HG02642 (cell line): ENCODE results near the gene NDUFV1.
"Not testable (repeated sequence)": the region's sequence is repeated elsewhere in the genome, so short reads cannot be mapped to it uniquely, and the experiment has no call there.

Experiments
- ATAC-seq: cut with Tn5 transposase; IDR thresholded peaks from one replicate; pipeline ENCODE4 v1.9.1; 2021; ENCODE audit warnings: mild to moderate bottlenecking; ENCODE audit not compliant: unreplicated experiment, poor library complexity

NDUFV1 gene

DNA sequence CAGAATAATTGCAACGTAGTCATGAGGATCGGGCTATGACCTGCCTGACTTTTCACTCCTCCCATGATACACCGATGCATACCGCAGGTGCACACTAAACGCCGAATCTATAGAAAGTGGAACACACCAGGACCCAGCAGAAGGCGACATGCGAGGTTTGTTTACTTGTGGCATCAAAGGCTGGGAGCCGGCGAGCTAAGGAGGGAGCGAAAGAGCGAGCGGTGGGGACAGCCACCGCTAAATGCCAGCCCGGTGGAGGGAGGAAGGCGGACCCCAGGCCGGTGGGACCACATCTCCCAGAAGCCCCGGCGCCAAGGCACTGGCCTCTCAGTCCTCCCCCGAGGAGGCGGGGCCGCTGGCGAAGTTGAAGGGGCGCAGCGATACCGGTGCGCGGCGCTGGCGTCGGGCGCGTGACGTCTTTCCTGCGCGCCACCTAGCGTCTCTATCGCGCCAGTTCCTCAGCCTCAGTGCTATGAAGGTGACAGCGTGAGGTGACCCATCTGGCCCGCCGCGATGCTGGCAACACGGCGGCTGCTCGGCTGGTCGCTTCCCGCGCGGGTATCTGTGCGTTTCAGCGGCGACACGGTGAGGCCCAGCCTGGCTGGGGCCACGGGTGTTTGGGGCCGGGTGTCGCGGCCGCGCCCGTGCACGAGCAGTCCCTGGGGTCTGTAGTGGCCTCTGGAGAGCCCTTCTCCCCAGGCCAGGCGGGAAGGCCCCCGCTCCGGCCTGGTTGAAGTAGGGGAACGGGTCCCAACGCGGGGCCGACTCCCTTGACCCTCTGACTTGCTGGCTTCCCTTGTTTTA is at the start of gene NDUFV1:
Gene NDUFV1, plus strand, starts transcription at position 445 of the 804 bp plus-strand sequence. Its CDS starts 69 bp downstream, at position 514.
- peak; percentile 96 for ATAC-seq

DNA sequence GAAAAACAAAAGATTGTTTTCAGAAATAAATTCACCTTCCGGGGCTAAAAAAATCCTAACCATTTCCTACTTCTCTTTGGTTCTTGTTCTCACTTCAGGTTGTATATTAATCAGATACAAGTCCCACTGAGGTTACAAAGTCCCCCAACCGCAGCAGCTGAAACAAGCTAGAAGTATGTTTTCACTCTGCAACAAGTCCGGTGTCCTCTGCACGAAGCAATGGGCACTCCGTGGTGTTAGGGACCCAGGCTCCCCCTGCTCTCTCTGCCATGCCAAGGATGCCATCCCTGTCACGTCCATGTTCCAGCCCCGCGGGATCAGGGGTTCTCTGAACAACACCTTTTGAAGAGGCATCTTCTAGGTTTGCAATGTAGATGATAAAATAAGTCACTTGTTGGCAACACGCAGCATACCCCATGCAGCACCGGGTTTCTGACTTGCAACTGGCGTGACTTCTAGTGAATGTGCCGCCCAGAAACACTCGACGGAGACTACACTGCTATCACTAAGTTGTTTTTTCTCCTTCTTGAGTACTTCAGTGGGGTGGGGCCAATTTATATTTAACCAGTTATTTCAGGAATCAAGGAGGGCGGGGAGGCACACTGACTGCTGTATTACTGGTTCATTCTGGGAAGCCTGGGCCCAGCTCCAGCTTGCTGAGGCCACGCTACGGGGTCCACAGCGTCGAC is 48.5 kb upstream of the NDUFV1 start:
- peak; percentile 46 for ATAC-seq

DNA sequence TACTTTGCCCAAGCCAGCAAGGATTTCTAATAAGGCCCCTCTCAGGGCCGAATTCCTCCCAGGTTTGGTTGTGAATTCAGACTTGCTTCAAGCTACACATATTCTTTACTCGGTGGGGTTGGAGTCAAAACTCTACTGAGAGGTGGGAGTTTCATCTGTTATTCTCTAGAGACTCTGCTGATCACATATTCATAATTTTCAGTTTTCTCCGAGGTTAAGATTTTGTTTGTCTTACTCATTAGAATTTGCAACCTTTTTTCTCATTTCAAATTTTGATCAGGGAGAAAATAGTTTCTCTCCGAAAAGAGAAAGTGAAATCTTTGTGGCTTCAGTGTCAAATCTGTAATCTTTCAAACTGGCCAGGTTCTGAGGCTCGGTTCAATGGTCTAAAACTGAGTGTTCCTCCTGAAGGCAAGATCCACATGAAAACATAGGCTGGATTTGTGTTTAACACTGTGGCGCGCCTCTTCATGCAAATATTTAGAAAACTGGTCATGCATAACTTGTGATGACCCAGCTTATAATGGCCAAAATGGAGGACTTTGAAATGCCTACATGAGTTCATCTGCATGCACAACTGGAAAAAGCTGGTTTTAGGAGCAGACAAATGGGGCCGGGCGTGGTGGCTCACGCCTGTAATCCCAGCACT is 44.6 kb upstream of the NDUFV1 start:
- ATAC-seq: no peak

DNA sequence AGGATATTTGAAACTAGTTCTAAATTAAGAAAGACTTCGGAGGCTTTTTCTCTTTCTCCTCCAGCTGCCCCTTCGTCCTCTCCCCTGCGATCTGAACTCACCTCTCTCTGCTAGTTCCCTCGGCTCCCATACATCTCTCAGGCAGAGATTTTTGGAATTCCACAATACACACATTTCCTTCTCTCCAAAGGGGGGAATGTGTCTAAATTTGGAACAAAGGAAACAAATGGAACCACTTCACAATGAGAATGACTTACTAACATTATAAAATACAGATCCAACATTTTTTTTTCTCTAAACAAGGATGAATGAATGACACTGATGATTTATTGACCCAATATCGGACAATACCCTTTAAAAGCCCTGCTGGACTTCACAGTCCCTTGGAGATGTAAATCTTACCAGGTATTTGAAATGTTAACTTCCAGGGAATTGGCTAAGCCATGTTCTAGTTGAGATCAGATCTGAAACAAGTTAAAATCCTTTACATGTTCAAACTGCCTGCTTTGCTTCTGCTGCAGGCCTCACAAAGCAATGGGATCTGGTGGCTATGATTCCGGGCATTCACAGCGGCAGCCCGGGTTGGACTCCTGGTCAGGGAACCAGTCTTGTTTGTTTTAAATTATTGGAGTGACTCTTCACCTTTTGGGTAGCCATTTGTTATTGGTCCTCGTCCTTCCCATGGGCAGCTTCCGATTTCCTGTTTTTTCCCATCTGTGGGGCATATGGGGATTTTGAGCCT is 43.6 kb upstream of the NDUFV1 start:
- no peak for ATAC-seq

DNA sequence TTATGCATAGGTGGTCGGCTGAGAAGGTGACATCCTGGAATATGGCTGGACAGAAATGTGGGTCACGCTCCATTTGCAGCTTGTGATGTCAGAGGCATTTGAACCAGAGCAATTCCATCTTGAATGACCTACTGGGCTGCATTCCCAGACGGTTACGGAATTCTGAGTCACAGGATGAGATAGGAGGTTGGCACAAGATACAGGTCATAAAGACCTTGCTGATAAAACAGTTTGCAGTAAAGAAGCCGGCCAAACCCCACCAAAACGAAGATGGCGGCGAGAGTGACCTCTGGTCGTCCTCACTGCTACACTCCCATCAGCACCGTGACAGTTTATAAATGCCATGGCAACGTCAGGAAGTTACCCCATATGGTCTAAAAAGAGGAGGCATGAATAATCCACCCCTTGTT is 43.0 kb upstream of the NDUFV1 start:
- ATAC-seq: not testable (repeated sequence)

DNA sequence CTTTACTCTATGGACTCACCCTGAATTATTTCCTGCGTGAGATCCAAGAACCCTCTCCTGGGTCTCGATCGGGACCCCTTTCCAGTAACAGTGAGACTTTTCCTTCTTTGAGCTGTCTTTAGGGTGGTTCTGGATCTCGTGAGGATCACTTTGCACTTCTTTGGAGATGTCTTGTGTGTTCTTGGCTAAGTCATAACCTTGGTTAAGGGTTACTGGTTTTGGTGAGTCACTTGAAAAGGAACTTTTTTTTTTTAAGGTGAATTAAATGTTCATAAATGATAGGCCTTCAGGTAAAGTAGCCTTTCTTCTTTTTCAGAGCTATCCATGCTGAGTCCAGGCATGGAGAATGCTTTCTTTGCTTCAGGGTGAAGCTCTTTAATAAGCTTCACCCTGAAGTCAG is 42.5 kb upstream of the NDUFV1 start:
- ATAC-seq: no peak

DNA sequence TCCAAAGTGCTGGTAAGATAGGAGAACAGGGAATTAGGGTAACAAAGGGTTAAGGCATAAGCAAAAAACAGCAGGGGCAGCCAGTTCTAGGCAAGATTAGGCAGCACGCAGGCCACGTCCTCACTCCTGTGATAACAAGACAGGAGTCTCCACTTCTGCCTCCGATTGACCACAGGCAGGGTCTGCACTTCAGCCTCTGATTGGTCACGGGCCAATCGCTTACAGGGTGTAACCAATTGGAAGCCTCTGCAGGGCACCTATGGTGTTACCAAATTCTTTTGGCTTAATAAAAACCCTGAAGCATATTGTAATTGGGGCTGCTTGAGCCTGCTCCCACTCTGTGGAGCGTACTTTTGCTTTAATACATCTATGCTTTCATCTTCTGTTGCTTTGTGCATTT is 35.3 kb upstream of the NDUFV1 start:
- no peak for ATAC-seq

DNA sequence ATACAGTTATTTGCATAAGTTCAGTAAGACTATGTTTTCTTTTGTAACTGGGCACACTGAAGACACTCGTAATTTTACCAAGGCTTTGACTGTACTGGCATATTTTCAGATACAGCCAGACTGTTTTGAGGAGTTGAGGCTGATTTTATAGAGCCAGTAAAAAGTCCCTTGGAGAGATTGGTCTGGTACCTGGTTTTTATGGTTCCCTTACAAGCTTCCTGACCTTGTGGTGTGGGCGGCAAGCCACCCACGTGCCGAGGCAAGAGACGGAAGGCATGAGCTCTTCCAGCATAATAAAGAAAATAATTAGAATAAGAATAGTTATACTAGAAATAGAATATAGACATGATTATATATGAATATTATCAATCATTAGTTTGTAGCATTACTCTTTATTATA is 34.4 kb upstream of the NDUFV1 start:
- ATAC-seq: no peak

DNA sequence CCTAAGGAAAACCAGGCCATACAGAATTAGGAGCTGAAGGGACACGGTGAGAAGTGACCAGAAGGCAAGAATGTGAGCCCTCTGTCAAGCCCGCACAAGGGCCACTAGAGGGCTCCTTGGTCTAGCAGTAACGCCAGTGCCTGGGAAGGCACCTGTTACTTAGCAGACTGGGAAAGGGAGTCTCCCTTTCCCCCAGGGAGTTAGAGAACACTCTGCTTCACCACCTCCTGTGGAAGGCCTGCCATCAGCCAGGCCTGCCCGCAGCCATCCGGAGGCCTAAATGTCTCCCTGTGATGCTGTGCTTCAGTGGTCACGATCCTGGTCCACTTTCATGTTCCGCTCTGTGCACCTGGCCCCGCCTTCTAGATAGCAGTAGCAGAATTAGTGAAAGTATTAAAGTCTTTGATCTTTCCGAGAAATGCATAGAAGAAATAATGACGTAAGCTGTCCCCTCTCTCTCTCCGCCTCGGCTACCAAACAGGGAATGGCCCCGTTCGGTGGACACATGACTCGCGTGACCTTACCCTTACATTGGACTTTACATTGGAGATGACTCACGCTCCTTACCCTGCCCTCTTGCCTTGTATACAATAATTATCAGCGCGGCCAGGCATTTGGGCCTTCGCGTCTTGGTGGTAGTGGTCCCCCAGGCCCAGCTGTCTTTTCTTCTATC is 33.9 kb upstream of the NDUFV1 start:
- no peak for ATAC-seq

DNA sequence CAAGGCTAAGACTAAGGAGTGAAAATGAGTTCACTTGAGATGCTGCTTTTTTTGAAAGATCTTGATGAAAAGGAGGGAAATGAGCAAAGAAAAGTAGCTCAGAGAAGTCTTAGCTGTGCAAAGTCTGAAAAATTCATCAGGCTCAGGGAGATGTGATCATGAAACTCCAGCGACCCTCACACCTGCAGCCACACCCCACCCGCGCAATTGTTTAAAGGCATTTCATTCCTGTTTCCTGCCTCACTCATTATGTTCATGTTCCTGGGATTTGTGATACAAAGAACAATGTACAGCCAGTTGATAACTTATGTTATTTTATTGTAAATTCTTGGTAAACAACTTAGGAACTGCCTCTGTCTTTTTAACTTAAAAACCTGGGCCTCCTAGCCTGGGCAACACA is 31.8 kb upstream of the NDUFV1 start:
- ATAC-seq: no peak

DNA sequence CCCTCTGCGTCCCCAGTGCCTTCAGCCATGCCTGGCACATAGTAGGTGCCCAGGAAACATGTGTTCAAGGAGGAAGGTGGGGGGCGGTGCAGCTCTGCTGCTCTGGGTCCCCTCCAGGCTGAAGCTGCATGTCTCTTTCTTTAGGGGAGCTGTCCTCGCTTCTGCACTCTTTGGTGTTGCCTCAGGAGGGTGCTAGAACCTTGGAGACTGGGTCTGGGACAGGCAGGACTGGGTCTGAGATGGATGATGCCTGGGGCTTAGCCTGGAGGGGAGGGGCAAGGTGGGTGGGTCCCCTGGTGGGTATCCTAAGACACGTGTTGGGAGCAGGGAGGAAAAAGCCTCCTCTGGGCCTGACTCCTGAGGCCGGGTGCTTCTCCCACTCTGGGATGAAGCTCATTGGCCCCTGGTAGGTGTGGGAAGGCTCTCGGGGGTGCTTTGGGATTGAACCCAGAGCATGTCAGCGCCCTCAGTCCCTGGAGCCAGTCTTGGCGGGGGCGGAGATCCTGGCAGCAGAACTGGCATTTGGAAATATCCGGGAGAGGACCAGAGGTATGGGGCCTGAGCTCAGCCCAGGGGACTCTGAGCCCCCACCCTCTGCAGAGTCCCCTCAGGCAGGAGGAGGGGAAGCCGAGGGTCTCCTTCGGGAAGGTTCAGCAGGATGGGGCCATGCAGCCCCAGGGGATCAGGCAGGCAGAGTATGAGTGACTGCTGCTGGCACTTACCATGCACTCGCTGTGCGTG is 29.8 kb upstream of the NDUFV1 start:
- no peak for ATAC-seq

DNA sequence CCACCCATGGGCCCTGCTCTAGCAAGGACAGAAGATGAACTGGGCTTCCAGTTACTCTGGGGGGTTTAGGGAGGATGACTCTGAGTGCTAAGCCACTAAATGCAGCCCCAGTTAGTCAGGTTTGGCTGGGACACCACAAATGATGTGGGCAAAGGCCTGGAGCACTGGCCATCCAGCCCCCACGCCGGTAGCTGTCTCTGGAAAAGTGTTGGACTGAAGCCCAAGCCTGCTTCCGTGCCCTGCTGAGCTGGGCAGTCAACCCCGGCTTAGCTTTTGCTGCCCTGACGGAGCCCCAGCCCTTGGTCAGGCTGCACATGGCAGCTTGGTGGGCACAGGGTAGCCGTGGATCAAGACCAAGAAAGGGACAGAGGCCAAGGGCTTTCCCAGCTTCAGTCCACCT is 28.8 kb upstream of the NDUFV1 start:
- no peak for ATAC-seq

DNA sequence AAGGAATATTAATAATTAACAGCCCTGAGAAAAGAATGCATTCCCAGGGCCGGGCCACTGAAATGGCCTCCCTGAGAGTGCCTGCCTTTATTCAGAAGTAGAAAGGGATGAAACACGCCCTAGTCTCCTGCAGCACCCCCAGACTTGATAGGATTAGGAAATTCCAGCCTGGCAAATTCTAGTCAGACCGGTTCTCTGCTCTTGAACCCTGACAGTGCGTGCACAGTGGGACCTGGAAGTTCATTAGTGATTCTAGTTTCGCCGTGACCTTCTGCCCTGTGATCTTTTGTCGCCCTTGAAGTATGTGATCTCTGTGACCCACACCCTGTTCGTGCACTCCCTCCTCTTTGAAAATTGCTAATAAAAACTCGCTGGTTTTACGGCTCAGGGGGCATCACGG is 25.3 kb upstream of the NDUFV1 start:
- ATAC-seq: no peak

DNA sequence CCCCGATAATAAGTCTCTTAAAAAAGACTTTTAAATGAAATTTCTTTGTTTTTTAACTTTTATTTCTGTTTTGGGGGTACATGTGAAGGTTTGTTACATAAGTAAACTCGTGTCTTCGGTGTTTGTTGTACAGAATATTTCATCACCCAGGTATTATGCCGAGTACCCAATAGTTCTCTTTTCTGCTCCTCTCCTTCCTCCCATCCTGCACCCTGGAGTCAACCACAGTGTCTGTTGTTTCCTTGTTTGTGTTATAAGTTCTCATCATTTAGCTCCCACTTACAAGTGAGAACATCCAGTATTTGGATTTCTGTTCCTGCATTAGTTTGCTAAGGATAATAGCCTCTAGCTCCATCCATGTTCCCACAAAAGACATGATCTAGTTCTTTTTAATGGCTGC is 24.7 kb upstream of the NDUFV1 start:
- ATAC-seq: no peak

DNA sequence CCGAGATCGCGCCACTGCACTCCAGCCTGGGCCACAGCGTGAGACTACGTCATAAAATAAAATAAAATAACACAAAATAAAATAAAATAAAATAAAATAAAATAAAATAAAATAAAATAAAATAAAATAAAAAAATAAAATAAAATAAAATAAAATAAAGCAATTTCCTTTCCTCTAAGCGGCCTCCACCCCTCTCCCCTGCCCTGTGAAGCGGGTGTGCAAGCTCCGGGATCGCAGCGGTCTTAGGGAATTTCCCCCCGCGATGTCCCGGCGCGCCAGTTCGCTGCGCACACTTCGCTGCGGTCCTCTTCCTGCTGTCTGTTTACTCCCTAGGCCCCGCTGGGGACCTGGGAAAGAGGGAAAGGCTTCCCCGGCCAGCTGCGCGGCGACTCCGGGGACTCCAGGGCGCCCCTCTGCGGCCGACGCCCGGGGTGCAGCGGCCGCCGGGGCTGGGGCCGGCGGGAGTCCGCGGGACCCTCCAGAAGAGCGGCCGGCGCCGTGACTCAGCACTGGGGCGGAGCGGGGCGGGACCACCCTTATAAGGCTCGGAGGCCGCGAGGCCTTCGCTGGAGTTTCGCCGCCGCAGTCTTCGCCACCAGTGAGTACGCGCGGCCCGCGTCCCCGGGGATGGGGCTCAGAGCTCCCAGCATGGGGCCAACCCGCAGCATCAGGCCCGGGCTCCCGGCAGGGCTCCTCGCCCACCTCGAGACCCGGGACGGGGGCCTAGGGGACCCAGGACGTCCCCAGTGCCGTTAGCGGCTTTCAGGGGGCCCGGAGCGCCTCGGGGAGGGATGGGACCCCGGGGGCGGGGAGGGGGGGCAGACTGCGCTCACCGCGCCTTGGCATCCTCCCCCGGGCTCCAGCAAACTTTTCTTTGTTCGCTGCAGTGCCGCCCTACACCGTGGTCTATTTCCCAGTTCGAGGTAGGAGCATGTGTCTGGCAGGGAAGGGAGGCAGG is 23.2 kb upstream of the NDUFV1 start, which contains the start of gene GSTP1:
Gene GSTP1, plus strand, starts transcription at position 566 of the 958 bp plus-strand sequence. Its CDS starts 32 bp downstream, at position 598.
- ATAC-seq: peak; percentile 65

DNA sequence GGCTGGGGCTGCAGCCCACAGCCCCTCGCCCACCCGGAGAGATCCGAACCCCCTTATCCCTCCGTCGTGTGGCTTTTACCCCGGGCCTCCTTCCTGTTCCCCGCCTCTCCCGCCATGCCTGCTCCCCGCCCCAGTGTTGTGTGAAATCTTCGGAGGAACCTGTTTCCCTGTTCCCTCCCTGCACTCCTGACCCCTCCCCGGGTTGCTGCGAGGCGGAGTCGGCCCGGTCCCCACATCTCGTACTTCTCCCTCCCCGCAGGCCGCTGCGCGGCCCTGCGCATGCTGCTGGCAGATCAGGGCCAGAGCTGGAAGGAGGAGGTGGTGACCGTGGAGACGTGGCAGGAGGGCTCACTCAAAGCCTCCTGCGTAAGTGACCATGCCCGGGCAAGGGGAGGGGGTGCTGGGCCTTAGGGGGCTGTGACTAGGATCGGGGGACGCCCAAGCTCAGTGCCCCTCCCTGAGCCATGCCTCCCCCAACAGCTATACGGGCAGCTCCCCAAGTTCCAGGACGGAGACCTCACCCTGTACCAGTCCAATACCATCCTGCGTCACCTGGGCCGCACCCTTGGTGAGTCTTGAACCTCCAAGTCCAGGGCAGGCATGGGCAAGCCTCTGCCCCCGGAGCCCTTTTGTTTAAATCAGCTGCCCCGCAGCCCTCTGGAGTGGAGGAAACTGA is 22.4 kb upstream of the NDUFV1 start:
- peak; percentile 8 for ATAC-seq
